Brain pericyte (primary cell): Measurements from ENCODE around the gene PACSIN1.

Experiments
- DNase-seq: peaks from one replicate; pipeline ENCODE4 v3.0.0-alpha.2; 2012; ENCODE audit warnings: low read depth, low spot score

PACSIN1 gene

GRCh38 chr6:34527751-34528670 is 62.1 kb downstream of the PACSIN1 start:
- DNase-seq, result no peak

- no peak for DNase-seq
Measured at GRCh38 chr6:34528996-34529664, 63.3 kb downstream of the PACSIN1 start.

- DNase-seq, result no peak
Measured at GRCh38 chr6:34529665-34530327, 63.9 kb downstream of the PACSIN1 start.

GRCh38 chr6:34530753-34531365 is 65.0 kb downstream of the PACSIN1 start:
- no peak for DNase-seq

GRCh38 chr6:34531580-34532201 is 65.8 kb downstream of the PACSIN1 start:
- no peak for DNase-seq

- DNase-seq, result no peak
Measured at GRCh38 chr6:34532230-34532629, 66.4 kb downstream of the PACSIN1 start.

- DNase-seq, result no peak
Measured at GRCh38 chr6:34534146-34534545, 68.3 kb downstream of the PACSIN1 start.

GRCh38 chr6:34534656-34535055 is 68.8 kb downstream of the PACSIN1 start:
- no peak for DNase-seq

- no peak for DNase-seq
Measured at GRCh38 chr6:34535199-34535598, 69.3 kb downstream of the PACSIN1 start.

GRCh38 chr6:34535646-34536045 is 69.8 kb downstream of the PACSIN1 start:
- no peak for DNase-seq

GRCh38 chr6:34536251-34536958 is 70.5 kb downstream of the PACSIN1 start:
- DNase-seq, result no peak

GRCh38 chr6:34536959-34537848 is 71.3 kb downstream of the PACSIN1 start:
- no peak for DNase-seq

GRCh38 chr6:34537922-34538550 is 72.2 kb downstream of the PACSIN1 start:
- no peak for DNase-seq

- DNase-seq, result no peak
Measured at GRCh38 chr6:34538581-34538980, 72.7 kb downstream of the PACSIN1 start.

- DNase-seq, result no peak
Measured at GRCh38 chr6:34539181-34539580, 73.3 kb downstream of the PACSIN1 start.

GRCh38 chr6:34540222-34540621 is 74.3 kb downstream of the PACSIN1 start:
- DNase-seq, result no peak

GRCh38 chr6:34540841-34541240 is 75.0 kb downstream of the PACSIN1 start:
- DNase-seq, result no peak

GRCh38 chr6:34543421-34543820 is 77.5 kb downstream of the PACSIN1 start:
- no peak for DNase-seq

- no peak for DNase-seq
Measured at GRCh38 chr6:34544052-34544604, 78.3 kb downstream of the PACSIN1 start.
